ENCODE measurements around the gene ZNF573.

- TF ChIP-seq CTCF (IDR thresholded peaks at IDR 0.05) (no peak), POLR2A (IDR thresholded peaks at IDR 0.05) (no peak), EP300 (IDR thresholded peaks at IDR 0.05) (no peak)
These were observed 41.0 kb downstream of the ZNF573 start for GRCh38 chr19:37738371-37738770.

Data from ovary (tissue), 3 donors.